CD4-positive, alpha-beta T cell treated with Interleukin-15 for 1 hour (primary cell): Measurements from ENCODE around the gene ZBTB8OS.
"Not testable (repeated sequence)": the region's sequence is repeated elsewhere in the genome, so short reads cannot be mapped to it uniquely, and the experiment has no call there.

ENCODE experiments used
- DNase-seq: peaks from one replicate; pipeline ENCODE4 v3.0.0-alpha.2; 2020

The ZBTB8OS gene

DNA sequence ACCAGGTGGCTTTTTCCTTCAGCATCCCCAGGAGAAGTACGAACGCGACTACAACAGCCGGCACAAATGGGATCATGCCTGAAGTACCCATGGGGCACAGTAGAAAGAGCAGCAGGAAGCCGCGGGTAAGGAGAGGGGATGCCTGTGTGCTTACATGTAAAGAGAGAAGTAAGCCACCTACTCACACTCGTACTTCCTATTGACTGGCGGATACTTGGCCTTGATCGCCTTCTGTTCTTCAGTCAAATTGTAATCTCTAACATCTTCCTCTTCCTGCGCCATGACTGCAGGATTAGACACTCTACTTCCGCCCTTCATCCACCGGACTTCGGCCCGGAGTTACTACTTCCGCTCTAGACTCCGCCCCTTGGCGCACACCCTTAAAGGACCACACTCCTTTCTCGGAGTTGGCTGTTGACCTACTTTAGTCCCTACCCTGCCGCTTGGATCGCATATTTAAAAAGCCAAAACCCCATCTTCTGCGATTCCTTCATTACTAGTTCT is at the start of gene ZBTB8OS:
TSS of gene ZBTB8OS (minus strand) at position 303 of the 504 bp plus-strand sequence. CDS start at position 282, 21 bp downstream.
- peak; percentile 94 for DNase-seq

DNA sequence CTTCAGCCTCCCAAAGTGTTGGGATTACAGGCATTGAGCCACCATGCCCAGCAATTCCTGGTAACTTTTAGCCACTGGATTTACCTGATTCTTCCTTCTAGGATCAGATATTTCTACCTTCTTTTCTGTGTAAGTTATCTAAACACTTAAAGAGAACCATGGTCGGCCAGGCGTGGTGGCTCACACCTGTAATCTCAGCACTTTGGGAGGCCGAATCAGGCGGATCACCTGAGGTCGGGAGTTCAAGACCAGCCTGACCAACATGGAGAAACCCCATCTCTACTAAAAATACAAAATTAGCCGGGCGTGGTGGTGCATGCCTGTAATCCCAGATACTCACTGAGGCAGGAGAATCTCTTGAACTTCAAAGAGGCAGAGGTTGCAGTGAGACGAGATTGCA is 46.6 kb upstream of the ZBTB8OS start:
- not testable (repeated sequence) for DNase-seq

DNA sequence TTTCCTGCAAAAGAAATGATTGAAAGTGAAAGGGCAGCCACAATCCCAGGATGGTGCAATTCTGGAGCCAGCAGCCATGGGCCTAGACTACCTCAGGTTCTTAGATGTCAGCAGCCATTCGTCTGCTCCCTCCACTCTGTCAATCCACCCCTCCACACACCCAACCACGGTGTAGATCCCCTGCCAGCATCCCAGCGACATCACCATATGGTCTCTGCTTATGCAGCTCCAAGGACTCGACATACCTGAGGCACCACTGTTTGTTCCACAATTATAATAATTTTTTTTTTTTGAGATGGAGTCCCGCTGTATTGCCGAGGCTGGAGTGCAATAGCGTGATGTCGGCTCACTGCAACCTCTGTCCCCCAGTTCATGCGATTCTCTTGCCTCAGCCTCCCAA is 45.7 kb upstream of the ZBTB8OS start:
- DNase-seq, result no peak

DNA sequence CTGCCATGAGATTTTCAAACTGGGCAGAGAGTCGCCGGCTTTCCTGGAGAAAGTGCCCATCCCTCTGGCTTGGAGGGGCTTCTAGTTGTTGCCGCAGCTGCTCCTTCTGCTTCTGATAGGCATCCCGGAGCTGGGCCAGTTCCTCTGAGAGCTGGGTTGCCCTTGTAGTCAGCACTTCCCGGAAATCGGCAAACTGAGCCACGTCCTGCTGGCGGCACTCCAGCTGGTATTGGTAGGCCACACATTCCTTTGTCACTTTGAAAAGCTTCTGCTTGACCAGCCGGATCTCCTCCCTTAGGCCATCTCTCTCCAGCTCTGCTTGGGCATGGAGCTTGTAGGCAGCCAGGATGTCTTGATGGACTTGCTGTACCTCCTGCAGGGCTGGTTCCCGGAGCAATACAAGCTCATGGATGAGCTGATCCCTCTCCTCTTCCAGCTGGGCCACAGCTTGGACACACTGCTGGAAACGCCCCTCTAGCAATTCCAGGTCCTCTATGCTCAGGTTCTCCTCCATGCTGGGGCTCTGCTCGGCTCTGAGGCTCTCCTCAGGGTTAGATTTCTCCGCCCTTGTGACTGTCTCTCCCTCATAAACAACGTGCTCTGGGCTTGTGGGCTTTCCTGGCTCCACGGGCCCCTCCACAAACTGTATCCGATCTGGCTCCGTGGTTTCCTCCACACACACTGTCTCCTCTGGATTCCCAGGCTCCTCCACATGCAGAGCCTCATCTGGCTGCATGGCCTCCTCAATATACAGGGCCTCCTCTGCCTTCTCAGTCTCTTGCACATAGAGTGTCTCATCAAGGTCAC is 45.0 kb upstream of the ZBTB8OS start:
- no peak for DNase-seq

DNA sequence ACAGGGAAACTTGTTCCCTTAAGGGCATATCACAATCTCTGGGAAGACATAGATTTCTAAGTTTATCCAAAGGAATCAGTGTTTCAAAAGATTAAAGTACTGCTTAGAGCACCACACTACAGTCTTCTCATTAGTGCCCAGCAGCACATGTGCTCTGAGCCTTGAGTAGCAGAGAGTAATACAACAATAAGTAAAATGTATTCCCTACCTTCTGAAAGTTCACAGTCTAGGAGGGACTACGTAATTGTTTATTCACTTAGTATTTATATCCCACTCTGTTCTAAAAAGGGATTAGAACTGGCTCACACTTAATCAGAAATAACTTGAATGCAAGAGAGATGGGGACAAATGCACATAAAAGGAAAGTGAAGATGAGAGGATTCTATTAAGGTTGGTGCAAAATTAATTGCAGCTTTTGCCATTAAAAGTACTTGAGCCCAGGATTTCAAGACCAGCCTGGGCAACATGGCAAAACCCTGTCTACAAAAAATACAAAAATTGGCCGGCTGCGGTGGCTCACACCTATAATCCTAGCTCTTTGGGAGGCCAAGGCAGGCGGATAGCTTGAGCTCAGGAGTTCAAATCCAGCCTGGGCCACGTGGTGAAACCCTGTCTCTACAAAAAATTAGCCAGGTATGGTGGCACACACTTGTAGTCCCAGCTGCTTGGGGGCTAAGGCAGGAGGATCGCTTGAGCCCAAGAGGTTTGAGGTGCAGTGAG is 43.3 kb upstream of the ZBTB8OS start:
- DNase-seq, result no peak

DNA sequence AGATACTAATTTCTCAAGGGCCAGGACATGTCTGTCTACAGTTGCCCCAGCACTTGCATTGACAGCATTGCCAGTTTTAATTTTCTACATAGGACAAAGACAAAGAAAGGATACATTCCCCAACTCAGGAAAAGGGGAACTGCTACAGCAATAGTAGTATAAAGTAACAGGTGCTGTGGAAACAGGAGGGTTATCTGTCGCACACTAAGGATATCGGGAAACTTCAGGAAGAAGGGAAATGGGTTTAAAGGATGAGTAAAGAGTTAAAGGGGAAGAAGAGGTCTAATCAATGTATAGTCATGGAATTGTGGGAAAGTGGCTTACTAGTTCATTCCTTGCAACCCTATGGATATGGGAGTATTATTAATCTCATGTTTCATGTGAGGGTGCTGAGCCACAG is 36.0 kb upstream of the ZBTB8OS start:
- no peak for DNase-seq

DNA sequence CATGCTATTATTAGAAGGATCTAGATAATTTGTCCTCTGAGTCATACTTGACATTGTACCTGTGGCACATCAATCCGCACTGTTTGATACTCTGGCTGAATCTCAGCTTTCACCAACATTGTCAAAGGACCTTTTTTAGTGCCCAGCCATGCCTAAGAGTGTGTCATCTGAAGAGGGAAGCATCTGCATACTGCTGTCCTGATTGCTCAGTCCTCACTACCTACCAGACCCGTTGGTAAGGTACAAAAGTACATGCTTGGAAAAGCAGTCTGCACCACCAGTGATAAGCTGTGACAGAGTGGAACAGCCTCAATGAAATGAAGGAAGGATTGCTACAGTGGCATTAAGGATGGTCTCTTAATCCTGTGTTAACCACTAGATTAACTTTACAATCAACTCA is 35.1 kb upstream of the ZBTB8OS start:
- no peak for DNase-seq

DNA sequence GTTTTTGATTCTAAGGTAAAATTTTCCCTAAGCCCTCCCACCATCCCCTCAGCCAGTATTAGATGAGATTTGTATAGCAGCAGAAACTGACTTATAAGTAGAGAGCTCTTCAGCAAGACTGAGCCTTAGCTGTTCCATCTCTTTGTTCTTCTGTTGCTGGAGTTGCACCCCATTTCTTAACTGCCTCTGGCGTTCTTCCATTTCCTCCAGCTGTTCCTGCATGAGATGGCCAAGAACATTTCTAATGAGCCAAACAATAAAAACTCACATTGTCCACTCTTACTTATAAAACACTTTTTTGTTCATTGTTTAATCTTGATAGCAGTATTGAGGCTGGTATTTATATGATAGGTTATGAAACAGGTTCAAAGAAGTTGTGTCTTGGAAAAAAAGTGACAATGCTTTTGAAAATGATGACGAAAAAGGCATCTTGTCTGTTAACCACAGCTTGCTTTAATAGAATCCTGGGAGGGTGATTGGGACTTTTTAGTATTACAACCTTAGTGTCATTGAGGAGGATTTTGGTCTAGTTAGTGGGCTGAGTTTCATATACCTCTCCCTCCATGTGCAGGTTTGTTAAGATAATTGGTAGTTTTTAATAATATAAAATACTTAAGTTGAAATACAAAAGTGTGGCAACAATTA is 33.9 kb upstream of the ZBTB8OS start:
- no peak for DNase-seq

DNA sequence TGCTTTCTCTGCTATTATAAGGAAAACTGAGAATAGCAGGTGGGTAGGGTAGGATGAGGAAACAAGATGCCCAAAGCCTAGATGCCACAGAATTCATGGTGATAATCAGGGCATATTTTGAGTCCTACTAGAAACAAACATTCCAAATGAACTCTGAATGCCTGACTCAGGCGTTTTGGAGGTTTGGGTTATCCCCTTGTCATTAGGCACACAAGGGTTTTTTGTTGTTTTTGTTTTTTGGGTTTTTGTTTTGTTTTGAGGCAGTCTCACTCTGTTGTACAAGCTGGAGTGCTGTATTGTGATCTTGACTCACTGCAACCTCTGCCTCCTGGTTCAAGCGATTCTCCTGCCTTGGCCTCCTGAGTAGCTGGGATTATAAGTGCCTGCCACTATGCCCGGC is 33.0 kb upstream of the ZBTB8OS start:
- no peak for DNase-seq

DNA sequence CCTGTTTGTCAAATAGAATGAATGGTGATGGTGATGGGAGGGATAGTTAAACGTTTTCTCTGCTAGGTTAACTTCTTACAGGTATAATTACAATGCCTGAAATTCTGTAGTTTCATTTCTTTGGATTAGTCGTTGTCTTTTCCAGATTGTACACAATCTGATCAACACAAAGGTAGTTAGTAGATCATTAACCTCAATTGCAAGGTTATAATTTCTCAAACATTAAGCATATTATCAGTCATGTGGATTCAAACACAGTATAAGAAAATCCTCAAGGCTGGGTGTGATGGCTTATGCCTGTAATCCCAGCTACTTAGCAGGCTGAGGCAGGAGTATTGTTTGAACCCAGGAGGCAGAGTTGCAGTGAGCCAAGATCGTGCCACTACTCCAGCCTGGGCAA is 31.6 kb upstream of the ZBTB8OS start:
- DNase-seq, result no peak

DNA sequence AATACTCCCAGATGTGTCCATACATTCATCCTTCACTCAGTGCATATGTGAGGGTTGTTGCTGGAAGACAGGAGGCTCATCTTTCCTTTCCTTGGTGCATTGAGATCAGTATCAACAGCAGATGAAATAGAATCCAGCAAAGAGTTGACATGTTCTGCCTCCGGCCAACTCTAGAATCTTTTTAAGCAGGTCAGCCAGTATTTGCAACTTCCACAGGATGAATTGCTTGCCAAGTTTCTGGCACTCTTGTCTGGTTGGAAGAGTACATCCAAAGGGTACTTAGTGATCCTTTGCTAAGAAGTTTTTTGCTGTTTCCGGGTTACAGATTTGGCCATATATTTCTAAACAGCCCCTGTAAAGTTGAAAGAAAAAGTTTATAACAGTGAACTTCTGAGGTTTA is 31.2 kb upstream of the ZBTB8OS start:
- no peak for DNase-seq

DNA sequence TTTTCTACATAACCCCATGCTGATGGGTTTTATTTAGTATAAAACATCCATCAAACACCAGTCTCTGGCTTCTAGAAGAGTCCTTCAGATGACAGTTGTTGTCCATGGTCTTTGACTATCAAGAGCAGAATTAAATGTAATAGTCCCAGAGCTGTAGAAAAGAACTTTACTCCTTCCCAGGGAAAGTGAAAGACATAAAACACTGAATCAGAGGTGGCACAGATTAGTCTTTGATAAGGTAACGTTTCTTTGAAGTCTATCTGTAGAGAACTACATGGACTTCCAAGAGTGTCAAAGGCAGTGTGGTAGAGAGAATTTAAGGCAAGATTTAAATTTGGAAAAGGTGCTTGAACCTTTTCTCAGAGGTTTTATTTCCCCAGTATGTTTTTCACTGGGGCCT is 30.3 kb upstream of the ZBTB8OS start:
- no peak for DNase-seq

DNA sequence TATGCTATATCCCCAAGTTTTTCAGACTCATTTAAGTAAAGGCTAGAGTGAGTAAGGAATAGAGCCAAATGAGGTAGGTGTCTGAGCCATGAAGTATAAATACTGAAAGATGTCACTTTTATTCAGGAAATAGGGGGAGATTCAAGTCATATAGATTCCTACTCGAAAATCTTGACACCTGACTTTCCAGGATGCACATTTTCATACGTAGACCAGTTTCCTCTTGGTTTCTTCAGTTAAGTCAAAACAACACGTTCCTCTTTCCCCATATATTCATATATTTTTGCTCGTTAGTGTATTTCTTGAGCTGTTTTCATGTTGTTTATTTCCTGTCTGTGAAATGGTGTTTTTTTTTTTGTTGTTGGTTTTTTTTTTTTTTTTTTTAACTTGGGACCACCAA is 29.6 kb upstream of the ZBTB8OS start:
- not testable (repeated sequence) for DNase-seq

DNA sequence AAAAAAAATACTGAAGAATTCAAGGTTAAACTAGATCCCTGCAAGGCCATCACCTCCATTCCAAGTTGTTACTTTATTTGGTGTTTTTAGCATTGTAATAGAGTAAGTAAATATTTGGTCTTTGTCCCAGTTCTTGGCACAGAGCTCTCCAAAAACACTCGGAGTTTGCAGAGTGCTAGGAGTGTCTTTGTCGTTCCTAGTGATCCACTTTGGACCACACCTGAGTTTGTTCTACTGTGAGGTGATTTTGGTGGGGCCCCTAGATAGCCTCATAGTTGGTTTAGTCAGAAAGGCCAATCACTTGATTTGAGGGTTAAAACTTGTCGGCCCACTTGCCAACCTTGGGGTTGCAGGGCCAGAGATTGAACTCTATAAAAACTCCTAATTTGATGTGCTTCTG is 26.6 kb upstream of the ZBTB8OS start:
- DNase-seq, result no peak

DNA sequence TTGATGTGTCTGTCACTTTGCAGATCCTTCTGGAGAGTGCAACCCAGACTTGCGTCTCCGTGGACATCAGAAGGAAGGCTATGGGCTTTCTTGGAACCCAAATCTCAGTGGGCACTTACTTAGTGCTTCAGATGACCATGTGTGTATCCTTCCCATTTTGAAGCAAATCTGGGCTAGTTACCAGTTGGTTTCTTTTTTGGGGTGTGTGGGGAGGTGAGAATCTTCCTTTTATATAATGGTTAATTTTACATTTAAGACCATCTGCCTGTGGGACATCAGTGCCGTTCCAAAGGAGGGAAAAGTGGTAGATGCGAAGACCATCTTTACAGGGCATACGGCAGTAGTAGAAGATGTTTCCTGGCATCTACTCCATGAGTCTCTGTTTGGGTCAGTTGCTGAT is 18.4 kb upstream of the ZBTB8OS start:
- not testable (repeated sequence) for DNase-seq

DNA sequence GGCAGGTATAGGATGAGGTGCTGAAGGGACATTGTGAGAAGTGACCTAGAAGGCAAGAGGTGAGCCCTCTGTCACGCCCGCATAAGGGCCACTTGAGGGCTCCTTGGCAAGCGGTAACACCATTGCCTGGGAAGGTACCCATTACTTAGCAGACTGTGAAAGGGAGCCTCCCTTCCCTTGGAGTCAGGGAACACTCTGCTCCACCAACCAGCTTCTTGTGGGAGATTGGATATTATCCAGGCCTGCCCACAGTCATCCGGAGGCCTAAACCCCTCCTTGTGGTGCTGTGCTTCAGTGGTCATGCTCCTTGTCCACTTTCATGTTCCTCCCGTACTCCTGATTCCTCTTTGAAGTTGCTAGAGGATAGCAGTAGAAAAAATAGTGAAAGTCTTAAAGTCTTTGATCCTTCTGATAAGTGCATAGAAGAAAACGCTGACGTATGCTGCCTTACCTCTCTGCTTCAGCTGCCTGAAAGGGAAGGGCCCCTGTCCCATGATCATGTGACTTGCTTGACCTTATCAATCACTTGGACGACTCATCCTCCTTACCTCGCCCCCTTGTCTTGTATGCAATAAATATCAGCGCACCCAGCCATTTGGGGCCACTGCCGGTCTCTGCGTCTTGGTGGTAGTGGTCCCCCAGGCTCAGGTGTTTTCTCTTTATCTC is 16.7 kb upstream of the ZBTB8OS start:
- DNase-seq, result no peak

DNA sequence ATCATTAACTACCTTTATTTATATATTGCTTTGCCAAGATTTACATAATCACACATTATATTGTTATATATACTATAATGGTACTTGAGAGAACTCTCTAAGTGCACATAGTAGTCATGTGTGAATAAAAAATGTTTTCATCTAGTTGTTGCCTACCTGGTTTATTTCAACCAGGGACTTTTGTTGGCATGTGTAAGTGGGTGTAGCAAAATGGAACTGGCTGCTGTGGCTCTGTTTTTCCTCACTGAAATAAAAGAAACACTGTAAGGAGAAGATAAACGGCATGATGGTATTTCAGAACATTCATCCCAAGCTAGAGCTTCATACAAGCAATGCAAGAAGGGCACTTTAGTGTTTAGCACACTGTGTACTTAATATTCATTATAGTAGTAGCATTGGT is 15.6 kb upstream of the ZBTB8OS start:
- no peak for DNase-seq

DNA sequence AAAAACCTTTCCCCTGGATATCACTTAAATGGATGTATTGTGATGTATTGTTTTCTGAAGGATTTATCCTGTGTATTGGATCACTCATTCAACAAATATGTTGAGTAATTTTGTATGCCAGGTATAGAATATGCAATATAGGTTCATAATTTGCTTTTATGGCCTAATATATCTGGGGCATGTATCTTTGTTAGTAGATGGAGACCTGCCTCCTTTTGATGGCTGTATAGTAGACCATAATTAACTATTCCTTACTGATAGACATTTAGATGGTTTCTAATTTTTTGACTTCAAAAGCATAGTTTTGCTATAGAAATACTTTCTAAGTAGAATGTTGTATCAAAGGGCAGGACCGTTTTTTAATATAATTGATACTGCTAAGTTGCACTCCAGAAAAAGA is 9.2 kb upstream of the ZBTB8OS start:
- DNase-seq, result no peak

DNA sequence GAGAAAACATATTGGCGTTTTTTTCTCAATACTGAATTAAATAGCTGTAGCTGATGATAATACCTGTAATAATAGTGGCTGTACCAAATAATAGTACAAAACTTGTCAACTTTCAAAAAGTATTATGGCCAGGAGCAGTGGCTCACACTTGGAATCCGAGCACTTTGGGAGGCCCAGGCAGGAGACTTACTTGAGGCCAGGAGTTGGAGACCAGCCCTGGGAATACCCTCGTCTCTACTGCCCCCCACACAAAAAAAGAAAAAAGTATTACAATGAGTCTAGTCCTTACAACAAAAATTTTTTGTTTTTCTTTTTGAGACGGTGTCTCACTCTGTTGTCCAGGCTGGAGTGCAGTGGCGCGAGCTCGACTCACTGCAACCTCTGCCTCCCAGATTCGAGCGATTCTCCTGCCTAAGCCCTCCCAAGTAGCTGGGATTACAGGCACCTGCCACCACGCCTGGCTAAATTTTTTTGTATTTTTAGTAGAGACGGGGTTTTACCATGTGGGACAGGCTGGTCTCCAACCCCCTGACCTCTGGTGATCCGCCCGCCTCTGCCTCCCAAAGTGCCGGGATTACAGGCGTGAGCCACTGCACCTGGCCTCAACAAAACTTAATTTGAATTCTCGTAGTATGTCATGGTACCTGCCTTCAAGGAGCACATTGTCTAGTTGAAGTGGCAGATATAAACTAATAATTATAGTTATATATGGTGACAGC is 2.1 kb upstream of the ZBTB8OS start:
- DNase-seq, result no peak

DNA sequence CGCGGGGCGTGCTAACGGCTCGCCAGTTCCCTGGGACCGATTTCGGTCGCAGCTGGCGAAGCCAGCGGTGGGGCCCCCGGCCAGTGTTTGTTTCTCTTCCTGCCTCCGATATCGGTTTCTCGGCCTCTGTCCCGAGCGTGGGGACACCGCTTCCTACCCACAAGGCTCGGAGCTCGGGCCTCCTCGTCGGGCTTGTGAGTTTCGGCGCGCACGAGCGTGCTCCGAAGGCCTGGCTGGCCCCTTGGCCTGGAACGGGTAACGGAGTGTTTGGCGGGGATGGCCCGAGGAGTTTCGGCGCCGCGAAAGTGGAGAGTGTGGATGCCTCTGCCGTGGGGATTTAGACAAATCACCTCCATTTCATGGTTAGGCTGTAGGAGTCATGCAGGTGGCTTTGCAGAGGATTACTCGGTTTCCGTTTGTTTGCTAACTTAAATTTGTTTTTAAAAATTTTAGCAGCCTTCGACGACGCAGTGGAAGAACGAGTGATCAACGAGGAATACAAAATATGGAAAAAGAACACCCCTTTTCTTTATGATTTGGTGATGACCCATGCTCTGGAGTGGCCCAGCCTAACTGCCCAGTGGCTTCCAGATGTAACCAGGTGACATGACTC is 1.2 kb upstream of the ZBTB8OS start:
- no peak for DNase-seq

DNA sequence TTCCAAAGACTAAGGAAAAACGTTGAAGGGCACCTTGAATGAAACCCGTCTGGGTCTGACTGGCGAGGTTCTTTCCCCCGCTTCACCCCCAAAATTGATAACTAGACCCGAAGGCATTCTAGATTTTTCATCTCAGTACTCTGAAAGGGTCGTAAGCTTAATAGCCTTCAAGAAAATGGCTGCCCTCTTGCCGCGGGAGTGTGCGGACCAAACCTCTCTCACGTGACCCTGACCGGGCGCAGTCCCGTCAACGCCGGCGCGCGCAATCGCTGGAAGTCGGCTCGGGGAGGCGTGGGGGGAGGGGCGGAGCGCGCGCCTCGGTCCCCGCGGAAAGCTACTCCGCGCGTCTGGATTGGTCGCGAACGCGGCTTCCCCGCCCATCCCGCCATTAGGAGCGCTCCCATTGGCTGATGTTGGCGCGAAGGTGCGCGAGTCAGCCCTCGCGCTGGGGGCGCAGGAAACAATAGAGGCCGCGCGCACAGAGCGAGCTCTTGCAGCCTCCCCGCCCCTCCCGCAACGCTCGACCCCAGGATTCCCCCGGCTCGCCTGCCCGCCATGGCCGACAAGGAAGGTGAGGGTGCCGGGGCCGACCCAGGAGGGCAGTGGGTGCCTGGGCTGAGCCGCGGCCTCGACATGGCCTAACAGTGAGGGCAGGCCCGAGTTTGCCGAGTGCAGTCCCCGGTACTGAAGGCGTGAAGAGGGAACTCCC is 556 bp upstream of the ZBTB8OS start, which contains the start of gene RBBP4:
TSS of gene RBBP4 (plus strand) at position 457 of the 709 bp plus-strand sequence. CDS start at position 556, 99 bp downstream.
- DNase-seq, result peak; percentile 98
